HuH-7 (cell line): ENCODE data around the gene ANXA9.

Source experiments
- DNase-seq: peaks from one replicate; pipeline ENCODE4 v3.0.0; 2011; ENCODE audit warnings: low spot score

ANXA9 gene, protein sequence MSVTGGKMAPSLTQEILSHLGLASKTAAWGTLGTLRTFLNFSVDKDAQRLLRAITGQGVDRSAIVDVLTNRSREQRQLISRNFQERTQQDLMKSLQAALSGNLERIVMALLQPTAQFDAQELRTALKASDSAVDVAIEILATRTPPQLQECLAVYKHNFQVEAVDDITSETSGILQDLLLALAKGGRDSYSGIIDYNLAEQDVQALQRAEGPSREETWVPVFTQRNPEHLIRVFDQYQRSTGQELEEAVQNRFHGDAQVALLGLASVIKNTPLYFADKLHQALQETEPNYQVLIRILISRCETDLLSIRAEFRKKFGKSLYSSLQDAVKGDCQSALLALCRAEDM

DNA sequence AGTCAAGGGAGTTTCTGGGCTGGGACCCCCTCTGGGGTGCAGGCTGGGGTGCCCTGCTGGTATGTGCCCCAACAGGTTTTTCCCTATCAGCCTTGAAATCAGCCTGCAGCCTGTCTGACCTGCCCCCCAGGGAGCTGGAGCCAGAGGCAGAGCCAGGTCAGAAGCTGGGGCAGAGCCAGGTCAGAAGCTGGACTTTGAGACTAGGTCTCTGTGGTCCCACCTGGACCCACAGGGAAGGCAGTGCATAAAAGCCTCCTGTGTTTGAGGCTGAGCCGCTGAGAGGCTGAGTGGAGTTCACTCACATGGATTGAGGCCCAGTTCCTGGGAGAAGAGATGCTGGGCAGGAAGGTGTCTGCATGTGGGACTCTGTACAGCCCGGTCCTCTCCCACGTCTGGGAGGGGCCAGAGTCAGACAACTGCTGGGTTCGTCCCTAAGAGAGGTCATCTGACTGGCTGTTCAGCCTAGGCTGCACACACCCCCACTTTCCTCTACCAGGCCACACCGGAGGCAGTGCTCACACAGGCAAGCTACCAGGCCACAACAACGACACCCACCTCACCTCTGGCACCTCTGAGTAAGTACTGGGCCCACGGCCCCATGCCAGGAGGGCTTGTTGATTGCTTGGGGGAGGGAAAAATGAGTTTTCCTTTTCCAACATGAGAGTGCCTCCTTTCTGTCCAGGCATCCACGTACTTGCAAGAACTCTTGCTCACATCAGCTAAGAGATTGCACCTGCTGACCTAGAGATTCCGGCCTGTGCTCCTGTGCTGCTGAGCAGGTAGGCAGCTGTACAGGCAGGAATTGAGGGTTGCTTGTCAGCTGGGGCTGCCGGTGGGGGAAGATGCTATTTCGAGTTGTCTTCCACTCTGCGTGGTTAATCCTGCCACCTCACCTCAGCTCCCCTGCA is at the start of gene ANXA9:
Gene ANXA9 (plus strand): TSS at position 488 of the 908 bp plus-strand sequence. CDS start 814 bp downstream, outside the sequence.
- DNase-seq, result peak; percentile 68

DNA sequence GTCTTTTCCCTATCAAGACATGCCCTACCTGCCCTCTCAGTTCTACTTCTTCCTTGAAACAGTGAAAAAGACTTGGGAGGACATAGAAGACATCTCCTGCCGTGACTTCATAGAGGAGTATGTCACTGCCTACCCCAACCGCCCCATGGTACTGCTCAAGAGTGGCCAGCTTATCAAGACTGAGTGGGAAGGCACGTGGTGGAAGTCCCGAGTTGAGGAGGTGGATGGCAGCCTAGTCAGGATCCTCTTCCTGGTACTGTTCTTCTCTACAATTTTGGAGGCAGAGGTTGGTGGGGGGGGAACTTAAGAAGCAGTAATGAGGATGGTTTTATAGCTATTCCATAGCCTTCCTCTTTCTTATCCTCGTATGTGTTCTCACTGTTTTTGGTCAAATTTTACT is 37.2 kb upstream of the ANXA9 start:
- DNase-seq, result no peak

DNA sequence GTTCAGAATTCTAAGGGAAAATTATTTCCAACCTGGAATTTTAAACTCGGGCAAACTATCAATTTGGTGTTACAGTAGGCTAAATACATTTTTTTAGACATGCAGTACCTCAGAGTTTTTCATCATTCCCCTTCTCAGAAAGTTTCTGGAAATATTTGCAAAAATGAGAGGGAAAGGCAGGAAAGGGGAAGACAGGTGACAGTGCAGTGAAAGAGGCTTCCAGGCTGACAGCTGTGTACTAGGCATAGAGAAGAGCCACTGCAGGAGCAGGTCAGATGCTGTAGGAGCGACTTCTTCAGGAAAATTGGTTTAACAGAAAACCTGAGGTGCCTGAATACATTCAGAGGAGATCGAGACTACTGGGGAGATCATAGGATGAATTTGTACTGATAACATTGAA is 27.4 kb upstream of the ANXA9 start:
- DNase-seq, result no peak

DNA sequence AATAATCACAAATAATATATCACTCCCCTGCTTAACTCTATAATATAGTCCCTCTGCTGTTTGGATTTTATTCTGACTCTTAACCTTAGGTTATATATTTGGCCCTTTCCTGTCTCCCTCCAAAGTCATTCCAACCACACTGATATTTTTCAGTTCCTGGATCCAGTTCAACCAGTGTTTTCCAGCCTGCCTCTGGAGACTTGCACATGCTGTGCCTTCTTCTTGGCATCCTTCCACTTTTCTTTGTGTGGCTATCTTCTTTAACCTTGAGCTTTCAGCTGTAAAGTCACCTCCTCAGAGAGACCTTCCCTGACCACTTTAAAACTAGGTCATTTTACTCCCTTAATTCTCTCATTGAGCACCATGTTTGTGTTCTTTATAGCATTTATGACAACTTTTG is 26.8 kb upstream of the ANXA9 start:
- no peak for DNase-seq

DNA sequence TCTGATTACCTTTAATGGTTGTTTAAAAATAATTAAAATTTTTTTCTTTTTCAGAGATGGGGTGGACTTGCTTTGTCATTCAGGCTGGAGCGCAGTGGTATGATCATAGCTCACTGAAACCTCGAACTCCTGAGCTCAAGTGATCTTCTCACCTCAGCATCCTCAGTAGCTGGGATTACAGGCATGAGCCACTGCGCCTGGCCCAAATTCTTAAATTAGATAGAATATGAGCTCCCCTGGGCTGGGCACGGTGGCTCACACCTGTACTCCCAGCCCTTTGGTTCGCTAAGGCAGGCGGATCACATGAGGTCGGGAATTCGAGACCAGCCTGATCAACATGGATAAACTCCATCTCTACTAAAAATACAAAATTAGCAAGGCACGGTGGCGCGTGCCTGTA is 24.4 kb upstream of the ANXA9 start:
- no peak for DNase-seq

DNA sequence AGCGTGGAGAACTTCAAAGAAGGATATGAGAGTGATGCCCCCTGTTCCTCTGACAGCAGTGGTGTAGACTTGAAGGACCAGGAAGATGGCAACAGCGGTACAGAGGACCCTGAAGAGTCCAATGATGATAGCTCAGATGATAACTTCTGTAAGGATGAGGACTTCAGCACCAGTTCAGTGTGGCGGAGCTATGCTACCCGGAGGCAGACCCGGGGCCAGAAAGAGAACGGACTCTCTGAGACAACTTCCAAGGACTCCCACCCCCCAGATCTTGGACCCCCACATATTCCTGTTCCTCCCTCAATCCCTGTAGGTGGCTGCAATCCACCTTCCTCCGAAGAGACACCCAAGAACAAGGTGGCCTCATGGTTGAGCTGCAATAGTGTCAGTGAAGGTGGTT is 21.4 kb upstream of the ANXA9 start:
- no peak for DNase-seq

DNA sequence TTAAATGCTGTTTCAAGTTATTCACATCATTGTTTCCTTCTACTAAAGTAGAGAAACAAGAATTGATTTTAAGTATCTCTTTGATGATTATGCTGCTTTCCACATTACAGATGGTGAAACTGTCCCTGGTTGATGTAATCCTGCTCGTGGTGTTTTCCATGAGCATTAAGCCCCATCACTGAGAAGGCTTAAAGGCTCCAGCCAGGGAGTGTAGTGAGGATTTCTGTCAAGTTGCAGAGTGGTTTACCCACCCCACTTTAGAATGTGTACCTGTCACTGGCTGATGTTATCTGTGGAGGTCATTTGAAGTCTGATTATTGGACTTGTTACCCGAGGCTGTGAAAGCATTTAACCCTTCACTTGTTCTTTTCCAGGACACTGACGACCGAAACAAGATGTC is 20.3 kb upstream of the ANXA9 start:
- DNase-seq, result no peak

DNA sequence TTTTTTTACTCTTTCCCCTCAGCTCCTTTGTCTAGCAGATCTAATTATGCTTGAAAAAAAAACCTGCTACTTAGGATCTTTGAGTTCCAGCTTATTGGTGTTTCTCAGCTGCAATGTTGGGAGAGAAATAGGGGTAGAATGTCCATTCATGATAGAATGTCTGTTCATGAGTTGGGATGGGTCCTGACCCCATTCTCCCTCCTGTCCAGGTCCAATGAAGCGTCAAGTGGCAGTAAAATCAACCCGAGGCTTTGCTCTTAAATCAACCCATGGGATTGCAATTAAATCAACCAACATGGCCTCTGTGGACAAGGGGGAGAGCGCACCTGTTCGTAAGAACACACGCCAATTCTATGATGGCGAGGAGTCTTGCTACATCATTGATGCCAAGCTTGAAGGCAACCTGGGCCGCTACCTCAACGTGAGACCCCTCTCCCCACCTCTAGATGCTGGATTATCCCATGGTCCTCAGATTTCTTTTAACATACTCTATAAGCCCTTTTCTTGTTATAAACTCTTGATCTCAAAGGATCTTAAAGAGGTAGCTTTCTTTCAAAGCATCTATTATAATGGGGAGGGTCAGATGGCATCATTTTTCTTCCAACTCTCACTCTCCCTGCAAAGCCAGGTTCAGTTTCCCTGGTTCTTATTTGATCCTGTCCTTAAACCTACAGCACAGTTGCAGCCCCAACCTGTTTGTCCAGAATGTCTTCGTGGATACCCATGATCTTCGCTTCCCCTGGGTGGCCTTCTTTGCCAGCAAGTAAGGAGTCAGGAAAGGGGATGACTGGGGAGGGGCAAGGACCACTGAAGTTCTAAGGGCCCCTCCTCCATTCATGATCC is 18.6 kb upstream of the ANXA9 start:
- no peak for DNase-seq

DNA sequence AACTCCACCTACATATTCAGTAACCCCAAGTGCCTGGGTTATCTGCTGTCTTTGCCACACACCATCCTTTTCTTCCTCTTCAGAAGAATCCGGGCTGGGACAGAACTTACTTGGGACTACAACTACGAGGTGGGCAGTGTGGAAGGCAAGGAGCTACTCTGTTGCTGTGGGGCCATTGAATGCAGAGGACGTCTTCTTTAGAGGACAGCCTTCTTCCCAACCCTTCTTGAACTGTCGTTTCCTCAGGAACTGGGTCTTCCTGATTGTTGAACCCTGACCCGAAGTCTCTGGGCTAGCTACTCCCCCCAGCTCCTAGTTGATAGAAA is 18.0 kb upstream of the ANXA9 start:
- no peak for DNase-seq

DNA sequence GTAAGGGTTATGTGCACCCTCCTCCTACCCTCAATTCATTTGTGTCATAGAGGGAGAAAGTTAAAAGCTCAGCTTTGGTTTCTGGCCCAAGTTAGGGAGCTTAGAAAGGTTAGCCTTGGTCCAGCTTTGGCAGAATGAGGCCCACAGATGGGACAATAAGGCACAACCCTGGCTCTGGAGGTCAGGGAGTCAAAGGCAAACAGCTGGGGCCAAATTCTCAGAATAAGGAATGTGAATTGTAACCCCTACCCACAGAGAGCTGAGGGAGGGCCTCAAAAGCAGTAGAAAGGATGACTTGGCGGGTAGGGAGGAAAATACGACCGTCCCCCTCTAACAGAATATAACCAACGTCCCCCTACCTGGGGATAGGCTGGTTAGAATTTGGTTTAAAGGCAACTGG is 16.5 kb upstream of the ANXA9 start:
- DNase-seq, result no peak

DNA sequence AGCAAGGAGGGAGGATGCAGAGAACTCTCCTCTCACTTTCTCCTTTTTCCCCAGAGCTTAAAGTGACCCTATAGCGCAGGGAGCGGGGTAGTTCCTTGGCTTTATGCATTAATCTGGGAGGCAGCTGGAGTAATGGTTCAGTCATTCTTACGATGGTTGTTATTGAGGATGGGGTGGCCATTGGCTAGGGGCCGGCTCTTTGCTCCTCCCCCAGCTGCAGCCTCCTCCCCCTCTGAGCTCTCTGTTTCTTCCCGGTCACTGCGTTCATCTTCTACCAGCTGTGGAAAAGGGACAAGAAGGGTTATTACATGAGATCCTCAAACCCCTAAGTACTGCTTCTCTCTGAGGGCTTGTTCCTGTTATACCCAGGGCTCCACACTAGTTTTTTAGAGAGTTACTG is 16.1 kb upstream of the ANXA9 start:
- no peak for DNase-seq

DNA sequence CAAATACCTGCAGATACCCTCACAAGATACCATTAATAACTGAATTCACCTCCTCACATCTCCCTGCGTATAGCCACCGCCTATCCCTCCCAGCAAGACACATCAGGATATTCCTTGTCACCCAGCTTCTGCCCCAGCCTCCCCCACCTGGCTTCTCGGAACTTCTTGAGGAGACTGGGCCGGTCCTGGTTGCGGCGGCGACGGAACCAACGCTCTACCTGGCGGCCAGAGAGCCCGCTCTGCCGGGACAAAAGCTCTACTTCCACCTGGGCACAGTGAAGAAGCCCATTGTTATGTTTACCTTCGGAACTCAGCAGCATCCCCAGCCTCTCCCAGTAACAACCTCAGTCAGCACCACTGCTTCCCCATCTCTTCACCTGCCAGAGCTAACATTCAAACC is 14.2 kb upstream of the ANXA9 start:
- no peak for DNase-seq

DNA sequence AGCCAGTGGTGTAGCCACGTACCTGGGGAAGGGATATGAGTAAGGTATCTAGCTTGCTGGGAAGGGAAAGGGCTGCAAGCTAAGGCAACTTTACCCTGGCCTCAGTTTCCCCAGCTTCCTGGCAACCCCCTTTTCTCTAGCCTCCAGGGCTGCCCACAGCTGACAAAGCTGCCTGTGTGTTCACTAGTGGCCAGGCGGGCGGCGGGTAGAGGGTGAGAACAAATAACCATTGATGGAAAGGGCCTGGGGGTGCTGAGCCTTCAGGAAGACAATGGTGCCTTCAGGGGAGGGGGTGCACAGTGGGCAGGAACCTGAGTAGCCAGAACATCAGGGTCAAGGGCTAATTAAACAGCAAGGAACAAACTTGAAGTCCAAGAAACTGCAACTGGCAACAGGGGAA is 13.6 kb upstream of the ANXA9 start:
- no peak for DNase-seq

DNA sequence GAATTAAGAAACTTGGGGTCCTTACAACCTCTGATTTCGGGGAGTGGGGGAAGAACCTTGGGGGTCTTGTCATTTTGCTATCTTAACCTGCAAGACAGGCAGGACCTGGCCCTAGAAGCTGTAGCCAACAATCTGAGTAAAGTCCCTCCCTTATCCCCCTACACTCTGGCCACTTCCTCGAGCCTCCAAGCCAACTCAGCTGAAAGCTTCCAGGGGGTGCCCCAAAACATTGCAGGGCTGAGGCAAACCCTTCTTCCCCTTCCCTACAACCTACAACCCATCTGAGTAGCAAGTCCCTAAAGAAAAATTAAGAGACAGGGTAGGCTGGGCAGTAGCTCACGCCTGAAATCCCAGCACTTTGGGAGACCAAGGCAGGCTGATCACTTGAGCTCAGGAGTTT is 12.5 kb upstream of the ANXA9 start:
- DNase-seq, result no peak

DNA sequence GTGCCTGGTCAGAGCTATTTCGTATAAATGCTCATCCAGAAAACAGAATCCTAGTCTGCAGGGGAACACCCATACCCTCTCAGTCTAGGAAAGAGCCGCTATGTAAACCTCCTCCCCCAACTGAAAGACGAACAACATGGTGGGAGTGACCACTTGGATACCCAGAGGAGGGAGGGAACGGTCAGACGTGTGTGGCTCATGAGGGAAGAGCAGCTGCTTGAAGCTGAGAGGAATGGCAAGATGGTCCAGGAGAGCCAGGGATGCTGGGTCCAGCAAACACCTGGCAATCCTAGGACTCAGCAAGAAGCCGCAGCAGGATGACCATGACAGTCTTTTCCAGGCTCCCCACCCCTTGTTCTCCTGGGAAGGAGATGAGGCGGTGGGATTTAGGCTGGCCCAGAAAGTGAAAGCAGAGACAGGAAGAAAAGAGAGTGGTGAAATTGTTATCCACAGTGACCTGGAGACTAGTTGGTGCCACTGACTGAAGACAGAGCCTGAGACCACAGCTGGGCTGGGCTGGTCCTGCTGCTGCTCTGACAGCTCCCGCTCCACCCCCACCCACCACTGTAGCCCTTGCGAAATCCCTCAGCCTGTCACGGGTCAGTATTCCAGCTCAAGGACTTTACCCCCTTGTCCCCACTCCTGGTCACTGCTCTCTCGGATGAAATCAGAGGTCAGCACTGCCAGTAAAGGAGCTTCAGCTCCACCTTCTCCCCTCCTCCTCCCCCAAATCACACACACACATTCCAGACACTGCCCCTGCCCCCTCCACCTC is 11.1 kb upstream of the ANXA9 start:
- DNase-seq, result peak; percentile 88

DNA sequence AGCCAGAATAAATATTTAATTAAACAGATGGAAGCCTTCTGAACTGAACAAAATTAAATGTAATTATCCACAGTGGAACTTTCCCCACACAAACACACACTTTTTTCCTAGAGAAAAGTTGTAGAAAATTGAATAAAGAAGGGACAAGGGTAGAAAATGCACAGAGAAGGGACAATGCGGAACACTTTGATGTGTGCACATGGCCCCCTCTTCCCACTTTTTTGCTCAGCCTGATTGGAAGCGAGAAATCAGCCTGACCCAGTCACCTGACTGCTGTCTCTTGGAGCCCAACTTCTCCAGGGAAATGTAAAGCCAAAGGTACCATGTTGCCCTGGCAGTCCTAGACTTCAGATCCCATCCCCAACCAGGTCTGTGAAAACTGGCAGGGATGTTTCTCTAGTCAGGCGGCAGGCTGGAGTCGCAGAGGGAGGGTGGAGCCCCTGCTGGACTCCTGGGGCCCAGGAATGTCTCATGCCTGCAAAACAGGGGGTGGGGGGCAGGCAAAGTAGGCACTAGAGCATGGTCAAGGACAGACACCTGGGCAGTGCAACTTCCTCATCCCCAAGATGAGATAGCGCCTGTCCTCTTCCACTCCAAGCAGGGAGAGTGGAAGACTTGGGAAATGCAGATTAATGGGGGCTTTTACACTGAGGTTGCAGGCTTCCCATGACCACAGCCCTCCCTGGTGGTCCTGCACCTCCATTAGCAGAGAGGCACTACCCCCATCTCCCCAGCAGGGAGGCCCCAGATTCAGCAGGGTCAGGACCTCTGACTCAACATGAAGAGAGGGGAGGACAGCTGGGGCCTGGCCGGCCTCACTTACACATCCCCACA is 10.3 kb upstream of the ANXA9 start:
- DNase-seq, result peak; percentile 49

DNA sequence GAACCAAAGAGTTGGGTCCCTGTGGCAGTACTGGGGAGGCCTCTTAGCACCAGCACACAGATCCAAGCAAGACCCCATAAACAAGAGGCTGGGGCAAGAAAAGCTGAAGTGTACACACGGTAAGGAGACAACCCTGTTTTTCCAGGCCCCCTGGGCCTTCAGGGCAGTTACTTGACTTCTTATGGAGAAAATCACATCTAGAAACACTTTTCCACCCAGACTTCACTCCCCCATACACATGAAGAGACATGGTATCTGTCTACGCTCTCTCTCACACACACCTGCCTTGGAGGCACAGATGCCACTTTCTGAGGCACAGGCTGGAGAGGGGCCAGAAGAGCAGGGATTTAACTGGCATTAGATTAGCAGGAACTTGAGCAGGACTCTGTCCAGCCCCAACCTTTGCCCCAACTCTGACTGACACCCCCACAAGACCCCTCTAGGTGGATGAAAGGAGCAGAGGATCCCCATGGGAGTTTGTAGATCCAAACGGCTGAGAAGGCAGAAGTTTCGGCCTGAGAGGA is 9.6 kb upstream of the ANXA9 start:
- DNase-seq, result no peak

DNA sequence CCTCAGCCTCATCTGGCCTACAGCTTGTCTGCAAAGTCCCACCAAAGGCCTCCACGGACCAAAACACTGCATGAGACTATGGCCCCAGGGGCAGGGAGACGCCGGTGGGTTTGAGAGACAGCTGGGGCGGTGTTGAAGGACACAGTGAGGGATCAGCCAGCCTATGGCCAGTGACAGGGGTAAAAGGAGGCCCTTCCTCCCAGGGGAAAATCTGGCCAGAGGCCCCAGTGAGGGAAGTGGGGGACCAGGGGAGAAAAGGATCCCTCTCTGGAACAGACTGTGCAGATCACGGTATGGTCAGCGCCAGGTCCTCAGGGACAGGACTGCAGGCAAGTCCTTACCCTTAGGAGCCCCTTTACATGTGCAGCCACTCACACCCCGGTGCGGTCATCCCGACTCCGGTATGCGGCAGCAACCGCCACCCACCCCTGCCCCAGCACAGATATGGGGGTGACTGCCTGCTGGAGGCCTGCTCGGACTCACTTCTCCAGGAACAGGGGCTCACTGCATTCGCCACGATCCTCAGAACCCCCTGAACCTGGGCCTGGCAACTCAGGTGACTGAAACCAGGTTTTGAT is 8.7 kb upstream of the ANXA9 start:
- DNase-seq, result no peak

DNA sequence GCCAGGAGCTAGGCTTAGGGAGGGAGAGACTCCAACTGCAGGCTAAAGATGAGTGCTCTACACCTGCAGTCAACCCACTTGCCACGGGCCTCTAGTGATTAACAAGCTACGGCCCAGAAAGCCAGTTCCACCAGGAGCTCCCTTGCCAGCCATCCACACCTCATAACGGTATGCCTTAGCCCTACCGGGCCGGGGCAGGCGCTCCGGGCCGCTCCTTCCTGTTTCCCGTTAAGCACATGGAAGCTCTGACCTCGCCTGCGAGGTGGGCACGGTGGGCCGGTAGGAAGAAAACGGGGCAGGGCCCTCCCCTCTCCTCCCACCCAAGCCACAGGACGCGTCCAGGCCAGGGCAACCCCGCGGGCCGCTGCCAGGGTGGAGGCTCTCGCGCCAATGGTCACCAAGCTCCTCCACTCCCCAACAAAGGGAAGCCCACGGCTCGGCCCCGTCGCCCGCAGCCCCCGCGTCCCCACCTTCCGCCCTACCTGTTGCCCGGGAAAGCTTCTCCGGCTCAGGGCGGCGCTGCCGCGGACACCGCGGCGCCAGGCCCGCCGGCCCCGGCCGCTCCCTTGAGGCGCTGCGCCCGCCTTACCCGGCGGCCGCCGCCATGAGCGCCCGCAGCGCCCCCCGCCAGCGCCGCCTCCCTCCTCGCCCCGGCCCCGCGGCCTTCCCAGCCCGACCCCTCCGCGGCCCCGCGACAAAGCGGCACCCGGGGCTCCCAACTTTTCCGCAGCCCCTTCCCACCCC is 8.1 kb upstream of the ANXA9 start:
- no peak for DNase-seq
